Measurements from ENCODE around the gene SERAC1. TPM values are rescaled to one million over a fixed set of nuclear protein-coding genes. Genes with fewer than 3 reads are reported as not detected.
"Not testable (repeated sequence)": the region's sequence is repeated elsewhere in the genome, so short reads cannot be mapped to it uniquely, and the experiment has no call there.

The SERAC1 gene
- 3.8 TPM for total RNA-seq

DNA sequence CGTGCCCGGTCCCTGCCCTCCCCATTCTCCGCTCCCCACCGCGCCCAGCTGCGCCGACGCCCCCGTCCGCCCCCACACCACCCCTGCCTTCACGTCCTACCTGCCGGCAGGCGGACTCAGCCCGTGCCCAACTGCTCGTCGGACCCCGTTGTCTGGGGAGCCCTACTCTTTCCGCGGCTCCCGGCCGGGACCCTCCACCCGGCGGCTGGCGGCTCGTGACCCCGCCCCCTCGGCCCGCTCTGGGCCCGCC lies at the start of gene SERAC1:
Gene SERAC1 (minus strand): TSS at position 223 of the 250 bp plus-strand sequence. CDS start 9,899 bp downstream, outside the sequence.
- no peak for DNase-seq (ENCODE audit: low spot score)
- ATAC-seq, result peak; percentile 83

GRCh38 chr6:158213925-158214674 lies 46.0 kb upstream of the SERAC1 start:
- ATAC-seq (peak; percentile 100), DNase-seq (ENCODE audit: low spot score) (peak; percentile 51)

DNA sequence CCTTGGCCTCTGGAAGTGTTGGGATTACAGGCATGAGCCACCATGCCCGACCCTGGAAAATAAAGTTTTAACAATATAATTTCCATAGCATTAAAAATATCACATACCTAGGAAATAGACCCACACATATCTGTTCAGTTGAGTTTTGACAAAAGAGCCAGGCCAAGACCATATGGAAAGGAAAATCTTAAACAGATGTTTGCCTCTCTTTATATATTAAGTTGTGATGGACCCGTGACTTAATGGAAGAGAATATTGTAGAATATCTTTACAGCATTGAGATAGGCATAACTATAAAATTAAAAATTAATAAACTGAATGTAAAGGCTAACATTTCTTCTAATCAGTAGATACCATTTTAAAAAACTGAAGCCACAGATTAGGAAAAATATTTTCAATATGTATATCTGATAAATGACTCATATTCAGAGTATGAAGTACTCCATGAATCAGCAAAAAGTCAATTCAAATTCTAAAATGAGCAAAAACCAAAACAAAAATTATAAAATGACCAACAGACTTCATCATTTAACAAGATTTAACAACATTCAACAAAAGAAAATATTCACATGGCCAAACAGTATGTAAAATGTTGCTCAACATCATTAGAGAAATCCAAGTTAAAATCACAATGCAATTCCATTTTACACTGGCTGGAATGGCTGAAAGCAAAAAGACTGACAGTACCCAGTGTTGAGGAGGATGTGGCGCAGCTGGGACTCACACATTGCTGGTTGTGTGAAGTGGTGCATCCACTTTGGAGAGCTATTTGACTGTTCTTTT lies 43.4 kb upstream of the SERAC1 start:
- no peak for DNase-seq (ENCODE audit: low spot score)
- ATAC-seq, result no peak

- DNase-seq (ENCODE audit: low spot score); ATAC-seq: not testable (repeated sequence)
Measured at GRCh38 chr6:158209582-158210333, 41.7 kb upstream of the SERAC1 start.

DNA sequence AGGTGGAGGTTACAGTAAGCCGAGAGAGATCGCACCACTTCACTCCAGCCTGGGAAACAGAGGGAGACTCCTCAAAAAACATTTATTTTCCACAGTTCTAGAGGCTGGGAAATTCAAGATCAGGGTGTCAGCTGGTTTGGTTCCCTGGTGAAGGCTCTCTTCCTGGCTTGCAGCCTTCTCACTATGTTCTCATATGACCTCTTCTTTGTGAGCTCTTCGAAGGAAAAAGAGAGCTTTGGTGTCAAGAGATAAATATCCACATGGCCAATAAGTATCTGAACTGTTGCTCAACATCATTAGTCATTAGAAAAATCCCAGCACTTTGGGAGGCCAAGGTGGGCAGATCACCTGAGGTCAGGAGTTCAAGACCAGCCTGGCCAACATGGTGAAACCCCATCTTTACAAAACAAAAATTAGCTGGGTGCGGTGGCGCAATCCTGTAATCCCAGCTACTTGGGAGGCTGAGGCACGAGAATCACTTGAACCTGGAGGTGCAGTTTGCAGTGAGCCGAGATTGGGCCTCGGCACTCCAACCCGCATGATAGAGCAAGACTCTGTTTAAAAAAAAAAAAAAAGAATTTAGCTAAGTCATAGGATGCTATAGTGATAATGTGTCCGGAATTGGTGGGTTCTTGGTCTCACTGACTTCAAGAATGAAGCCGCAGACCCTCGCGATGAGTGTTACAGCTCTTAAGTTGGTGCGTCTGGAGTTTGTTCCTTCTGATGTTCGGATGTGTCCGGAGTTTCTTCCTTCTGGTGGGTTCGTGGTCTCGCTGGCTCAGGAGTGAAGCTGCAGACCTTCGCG lies 40.4 kb upstream of the SERAC1 start:
- DNase-seq (ENCODE audit: low spot score); ATAC-seq: not testable (repeated sequence)

GRCh38 chr6:158207422-158207788 lies 39.3 kb upstream of the SERAC1 start:
- DNase-seq (ENCODE audit: low spot score), result no peak
- ATAC-seq, result no peak

- ATAC-seq (no peak), DNase-seq (ENCODE audit: low spot score) (no peak)
Measured at GRCh38 chr6:158206740-158207421, 38.8 kb upstream of the SERAC1 start.

DNA sequence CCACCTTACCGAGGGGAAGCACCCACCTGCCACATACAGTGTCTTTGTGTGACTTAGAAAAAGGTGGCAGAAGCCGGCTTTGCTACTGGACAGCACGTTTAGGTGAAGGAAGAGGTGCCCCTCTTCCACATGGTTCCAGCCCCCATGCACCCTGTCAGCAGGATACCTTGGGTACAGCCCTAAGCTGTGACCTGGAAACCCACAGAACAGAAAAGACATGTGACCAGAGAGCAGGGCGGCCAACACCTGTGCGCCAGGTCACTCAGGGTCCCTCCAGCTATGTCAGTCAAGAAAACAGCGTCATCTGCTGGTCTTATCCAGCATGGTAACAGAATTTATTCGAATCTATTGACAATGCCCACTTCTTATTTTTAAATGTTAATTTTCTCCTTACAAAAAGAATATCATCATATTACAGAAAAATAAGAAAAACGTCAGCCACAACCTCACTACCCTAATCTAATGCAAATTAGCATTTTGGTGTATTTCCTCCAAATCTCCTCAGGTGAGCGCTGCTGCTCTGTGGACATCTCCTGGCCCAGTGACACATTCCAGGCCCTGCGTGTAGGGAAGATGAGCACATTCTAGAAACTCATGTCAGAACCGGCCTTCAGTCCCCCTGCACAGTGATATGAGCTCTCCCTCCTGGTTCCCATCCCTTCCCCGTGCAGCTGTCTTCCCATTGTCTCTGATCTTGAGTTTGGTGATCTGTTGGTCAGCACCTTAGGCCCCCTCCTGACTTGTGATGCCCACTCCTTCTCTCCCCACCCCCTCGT lies 37.3 kb upstream of the SERAC1 start:
- no peak for DNase-seq (ENCODE audit: low spot score)
- ATAC-seq, result peak; percentile 98

DNA sequence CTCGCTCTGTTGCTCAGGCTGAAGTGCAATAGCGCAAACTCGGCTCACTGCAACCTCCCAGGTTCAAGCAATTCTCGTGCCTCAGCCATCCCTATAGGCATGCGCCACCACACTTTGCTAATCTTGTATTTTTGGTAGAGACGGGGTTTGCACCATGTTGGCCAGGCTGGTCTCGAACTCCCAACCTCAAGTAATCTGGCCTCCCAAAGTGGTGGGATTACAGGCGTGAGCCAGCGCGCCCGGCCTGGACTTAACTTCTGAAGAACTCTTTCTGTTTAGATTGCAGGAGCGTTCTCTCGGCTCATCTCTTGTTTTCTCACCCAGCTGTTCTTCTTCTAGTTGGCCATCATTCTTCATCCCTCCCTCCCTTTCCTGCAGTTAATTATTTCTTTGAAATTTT lies 30.4 kb upstream of the SERAC1 start:
- ATAC-seq (no peak), DNase-seq (ENCODE audit: low spot score) (no peak)

DNA sequence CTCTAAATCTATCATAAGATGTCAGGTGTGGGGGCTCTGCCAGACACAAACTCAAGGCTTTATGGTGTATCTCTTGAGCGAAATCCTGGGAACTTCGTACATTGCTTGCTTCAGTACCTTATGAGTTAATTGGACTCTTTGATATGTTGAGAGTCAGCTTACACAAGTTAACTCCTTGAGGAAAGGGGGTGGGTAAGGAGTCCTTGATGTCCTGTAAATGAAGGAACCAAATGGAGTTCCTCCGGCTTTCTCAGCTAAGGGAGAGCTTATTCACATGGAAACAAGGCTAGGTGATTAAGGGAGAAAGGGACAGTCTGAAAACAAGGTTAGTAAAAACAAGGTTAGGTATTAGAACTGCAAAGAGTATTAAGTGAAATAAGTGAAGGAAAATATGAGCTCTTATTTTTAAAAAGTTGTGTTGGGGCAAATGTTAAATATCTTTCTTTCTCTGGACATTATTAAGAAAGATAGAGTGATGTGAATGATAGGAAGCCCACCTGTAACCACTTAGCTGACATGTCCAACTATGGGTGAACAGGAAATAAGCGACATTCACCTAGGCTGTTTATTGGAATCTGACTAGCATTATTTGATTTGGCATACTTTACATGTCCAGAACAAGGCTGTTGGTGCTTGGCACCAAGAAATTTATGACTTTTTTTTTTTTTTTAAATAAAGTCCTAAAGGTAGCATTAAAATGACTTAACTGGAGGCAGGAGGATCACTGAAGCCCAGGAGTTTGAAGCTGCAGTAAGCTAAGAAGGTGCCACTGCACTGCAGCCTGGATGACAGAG lies 26.6 kb upstream of the SERAC1 start:
- DNase-seq (ENCODE audit: low spot score) (no peak), ATAC-seq (peak; percentile 52)

DNA sequence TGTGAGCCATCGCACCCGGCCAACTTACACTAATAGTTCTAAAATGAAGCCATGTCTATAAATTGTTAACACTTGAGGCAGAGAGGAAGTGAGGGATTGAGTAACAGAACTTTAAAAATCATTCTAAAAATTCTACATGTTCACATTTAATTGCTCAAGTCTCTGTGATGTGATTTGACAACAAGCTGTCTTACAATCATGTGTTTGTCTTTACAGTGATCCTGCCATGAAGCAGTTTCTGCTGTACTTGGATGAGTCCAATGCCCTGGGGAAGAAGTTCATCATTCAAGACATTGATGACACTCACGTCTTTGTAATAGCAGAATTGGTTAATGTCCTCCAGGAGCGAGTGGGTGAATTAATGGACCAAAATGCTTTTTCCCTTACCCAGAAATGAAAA lies 23.7 kb upstream of the SERAC1 start:
- DNase-seq (ENCODE audit: low spot score) (no peak), ATAC-seq (no peak)

DNA sequence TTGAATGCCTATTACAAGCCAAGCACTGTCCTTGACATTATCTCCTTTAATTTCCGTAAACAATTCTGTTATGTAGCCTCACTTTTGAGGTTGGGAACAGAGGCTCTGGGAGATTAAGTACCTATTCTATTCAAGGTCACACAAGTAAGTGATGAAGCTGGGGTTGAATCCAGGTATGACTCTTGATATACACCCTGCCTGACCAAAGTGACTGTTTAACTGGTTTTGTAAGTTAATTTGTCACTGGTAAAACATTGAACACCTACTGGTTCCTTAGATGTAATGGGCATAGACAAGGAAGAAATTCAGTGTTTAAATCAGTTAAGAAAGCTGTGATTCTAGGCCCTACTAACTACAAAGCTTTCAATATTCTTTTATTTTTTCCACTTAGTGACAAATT lies 23.0 kb upstream of the SERAC1 start:
- ATAC-seq, result no peak

GRCh38 chr6:158188591-158188990 lies 20.5 kb upstream of the SERAC1 start:
- DNase-seq (ENCODE audit: low spot score), result no peak
- ATAC-seq, result no peak

More for the DNA sequence above, 23.0 kb upstream of the SERAC1 start:
- DNase-seq (ENCODE audit: low spot score), result no peak

DNA sequence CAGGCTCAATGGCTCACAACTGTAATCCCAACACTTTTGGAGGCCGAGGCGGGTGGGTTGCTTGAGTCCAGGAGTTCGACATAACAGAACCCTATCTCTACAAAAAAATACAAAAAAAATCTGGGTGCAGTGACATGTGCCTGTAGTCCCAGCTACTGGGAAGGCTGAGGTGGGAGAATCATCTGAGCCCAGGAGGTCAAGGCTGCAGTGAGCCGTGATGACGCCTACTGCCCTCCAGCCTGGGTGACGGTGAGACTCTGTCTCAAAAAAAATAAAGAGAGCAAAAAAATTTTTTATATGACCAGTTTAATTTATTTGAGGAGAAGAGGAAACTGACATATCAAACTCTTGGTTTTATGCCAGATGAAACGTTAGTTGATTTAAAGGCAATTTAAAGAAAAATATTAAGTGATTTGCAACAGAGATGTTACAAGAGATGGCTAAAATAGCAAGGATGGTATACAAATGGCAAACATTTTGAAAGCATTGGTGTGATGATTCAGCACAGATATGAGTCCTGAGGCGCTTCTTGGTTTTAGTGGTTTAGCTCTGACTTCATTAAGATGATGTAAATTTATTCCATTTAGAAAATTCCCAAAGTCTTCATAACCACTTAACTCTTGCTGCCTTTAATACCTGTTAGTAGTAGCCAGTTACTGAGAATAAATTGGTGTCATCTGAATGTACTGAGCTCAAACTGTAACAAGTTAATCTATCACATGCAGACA lies 17.8 kb upstream of the SERAC1 start:
- no peak for DNase-seq (ENCODE audit: low spot score)
- no peak for ATAC-seq

DNA sequence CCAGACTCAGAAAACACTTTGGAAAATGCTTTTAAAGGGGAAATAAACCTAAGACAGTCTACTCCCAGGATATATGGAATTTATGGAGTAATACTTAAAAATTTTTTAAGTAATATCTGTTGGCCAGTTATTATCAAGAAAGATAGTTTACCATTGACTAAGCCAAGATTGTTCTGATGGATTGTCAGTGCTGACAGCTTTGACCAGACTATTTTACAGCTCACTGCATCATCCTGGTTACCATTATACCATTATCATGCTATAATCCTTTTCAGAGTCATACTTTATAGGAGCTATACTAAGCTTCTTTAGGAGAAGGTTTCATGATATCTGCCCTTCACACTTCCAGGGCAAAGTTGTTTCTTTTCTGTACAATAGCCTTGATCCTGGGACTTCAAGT lies 16.5 kb upstream of the SERAC1 start:
- no peak for ATAC-seq
- no peak for DNase-seq (ENCODE audit: low spot score)

DNA sequence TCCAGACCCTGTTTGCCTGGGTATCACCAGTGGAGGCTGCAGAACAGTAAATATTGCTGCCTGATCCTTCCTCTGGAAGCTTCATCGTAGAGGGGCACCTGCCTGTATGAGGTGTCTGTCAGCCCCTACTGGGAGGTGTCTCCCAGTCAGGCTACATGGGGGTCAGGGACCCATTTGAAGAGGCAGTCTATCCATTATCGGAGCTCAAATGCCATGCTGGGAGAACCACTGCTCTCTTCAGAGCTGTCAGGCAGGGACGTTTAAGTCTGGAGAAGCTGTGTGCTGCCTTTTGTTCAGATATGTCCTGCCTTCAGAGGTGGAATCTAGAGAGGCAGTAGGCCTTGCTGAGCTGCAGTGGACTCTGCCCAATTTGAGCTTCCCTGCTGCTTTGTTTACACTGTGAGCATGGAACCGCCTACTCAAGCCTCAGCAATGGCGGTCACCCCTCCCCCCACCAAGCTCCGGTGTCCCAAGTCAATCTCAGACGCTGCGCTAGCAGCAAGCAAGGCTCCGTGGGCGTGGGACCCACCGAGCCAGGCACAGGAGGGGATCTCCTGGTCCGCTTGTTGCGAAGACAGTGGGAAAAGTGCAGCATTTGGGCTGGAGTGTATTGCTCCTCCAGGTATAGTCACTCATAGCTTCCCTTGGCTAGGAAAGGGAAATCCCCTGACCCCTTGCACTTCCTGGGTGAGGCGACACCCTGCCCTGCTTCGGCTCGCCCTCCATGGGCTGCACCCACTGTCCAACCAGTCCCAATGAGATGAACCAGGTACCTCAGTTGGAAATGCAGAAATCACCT lies 15.3 kb upstream of the SERAC1 start:
- DNase-seq (ENCODE audit: low spot score), result peak; percentile 83
- peak; percentile 87 for ATAC-seq

- not testable (repeated sequence) for DNase-seq (ENCODE audit: low spot score); ATAC-seq
Measured at GRCh38 chr6:158177712-158178111, 9.7 kb upstream of the SERAC1 start.
